Measurements from ENCODE around the gene RCC1.
"Not testable (repeated sequence)": the region's sequence is repeated elsewhere in the genome, so short reads cannot be mapped to it uniquely, and the experiment has no call there.

RCC1 gene

DNA sequence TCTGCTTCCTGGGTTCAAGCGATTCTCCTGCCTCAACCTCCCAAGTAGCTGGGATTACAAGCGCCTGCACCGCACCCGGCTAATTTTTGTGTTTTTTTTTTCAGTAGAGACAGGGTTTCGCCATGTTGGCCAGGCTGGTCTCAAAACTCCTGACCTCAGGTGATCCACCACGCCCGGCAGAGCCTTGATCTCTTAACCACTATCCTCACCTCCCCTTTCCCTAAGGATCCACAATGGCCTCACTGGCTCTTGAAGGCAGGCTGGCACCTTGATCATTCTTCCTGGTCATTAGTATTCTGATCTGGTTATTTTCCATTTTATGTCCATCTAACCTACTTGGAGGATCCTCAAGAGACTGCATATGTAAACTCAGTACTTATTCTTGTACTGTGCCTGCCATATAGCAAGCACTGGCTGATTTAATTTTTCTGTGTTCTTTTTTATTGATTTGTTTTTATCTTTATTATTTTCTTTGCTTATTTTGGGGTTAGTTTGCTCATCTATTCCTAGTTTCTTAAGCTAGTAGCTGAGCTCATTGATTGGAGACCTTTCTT lies 6.3 kb downstream of the RCC1 start:
- no peak for DNase-seq

DNA sequence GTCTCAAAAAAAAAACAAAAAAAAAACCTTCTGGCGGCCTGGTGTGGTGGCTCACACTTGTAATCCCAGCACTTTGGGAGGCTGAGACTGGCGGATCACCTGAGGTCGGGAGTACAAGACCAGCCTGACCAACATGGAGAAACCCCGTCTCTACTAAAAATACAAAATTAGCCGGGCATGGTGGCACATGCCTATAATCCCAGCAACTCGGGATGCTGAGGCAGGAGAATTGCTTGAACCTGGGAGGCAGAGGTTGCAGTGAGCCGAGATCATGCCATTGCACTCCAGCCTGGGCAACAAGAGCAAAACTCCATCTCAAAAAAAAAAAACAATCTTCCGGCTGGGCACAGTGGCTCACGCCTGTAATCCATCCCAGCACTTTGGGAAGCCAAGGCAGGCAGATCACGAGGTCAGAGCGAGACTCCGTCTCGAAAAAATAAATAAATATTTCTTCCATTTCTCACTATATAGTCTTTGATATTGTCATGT lies 8.6 kb downstream of the RCC1 start:
- DNase-seq: not testable (repeated sequence)

DNA sequence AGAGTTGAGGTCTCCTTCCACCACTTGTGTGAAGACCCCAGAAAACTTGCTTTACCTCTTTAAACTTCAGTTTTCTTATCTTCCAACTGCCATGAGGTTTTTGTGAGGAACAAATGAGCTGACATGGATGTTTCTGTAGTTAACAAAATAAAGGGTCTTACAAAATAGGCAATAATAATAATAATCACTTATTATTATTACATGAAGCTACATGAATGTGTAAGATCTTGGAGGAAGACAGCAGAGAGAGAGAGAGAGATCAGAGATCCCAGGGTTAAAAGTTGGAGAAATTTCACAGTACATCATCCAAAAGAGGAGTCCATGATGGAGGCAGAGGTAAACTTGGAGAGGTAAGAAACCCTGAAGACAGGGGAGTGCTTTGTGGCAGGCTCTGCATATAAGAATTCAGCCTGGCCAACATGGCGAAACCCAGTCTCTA lies 10.7 kb downstream of the RCC1 start:
- no peak for DNase-seq

- no peak for DNase-seq
These were observed 11.8 kb downstream of the RCC1 start for GRCh38 chr1:28517649-28517999.

GRCh38 chr1:28518000-28518744 lies 12.3 kb downstream of the RCC1 start:
- peak; percentile 35 to 74 for DNase-seq

DNA sequence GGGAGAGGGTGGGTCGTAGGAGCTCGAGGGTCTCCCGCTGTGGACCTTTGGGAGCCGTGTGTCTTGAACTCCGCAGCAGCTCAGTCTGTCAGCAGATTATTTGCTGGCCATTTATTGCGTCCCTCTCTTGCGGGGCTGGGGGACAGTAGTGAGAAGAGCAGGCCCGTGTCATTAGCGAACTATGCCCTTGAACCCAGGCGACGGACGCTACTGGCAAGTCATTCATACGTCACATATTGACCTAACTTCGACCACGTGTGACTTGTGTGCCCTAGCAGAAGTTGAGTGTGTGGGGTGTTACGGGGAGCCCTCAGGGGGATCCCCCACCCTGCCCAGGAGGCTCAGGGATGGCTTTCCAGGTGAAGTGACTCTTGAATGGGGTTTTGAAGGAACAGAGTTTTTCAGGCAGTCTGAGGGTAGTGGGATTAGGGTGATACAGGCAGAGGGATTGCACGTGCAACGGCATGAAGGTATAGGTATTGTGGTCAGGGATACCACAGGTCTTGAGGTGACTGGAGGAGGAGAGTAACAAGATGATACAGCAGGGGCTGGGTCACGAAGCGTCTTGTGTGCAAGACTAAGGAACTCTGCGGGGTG lies 13.0 kb downstream of the RCC1 start:
- DNase-seq: no peak

DNA sequence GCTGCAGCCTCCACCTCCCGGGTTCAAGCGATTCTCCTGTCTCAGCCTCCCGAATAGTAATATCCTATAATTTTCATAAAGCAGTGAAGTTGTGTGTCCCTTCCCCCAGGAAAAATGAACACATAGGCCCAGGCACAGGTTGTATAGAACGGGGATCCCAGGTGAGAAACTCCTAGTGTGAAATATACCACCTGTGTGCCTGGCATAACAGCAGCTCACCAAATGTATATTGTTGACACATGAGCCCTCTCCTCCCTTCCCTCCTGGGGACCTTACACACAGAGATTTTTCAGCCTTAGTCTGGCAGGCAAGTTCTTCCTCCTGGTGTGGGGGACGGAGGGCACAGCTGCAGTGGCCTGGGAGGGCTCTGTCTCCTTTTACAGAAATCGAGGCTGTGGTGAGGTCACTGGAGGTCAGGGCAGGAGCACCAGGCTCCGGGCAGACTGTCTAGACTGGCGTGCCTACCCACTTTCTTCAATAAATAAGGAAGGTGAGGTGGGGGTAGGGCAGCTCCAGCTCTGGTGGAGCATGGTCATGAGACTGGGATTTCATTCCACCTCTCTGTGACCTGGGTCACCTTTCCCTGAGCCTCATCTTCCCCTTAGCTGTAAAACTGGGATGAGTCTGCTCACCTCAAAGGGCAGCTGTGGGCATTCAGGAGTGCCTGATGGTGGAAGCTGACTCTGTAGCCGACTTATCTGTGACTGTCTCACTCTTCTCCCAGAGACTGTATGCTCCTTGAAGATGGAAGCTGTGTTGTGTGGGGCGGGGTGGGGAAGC lies 14.3 kb downstream of the RCC1 start:
- no peak for DNase-seq

DNA sequence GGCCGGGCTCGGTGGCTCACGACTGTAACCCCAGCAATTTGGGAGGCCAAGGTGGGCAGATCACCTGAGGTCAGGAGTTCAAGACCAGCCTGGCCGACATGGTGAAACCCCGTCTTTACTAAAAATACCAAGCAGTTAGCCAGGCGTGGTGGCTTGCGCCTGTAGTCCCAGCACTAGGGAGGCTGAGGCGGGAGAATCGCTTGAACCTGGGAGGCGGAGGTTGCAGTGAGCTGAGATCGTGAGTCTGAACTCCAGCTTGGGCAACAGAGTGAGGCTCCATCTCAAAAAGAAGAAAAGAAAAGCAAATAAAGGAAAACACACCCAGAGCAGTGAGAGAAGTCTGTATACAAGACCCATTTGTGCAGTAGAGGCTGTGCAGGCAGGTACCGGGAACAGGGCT lies 15.0 kb downstream of the RCC1 start:
- not testable (repeated sequence) for DNase-seq

GRCh38 chr1:28521502-28522164 lies 15.8 kb downstream of the RCC1 start:
- no peak for DNase-seq

- not testable (repeated sequence) for DNase-seq
These were observed 16.7 kb downstream of the RCC1 start for GRCh38 chr1:28522537-28522936.

DNA sequence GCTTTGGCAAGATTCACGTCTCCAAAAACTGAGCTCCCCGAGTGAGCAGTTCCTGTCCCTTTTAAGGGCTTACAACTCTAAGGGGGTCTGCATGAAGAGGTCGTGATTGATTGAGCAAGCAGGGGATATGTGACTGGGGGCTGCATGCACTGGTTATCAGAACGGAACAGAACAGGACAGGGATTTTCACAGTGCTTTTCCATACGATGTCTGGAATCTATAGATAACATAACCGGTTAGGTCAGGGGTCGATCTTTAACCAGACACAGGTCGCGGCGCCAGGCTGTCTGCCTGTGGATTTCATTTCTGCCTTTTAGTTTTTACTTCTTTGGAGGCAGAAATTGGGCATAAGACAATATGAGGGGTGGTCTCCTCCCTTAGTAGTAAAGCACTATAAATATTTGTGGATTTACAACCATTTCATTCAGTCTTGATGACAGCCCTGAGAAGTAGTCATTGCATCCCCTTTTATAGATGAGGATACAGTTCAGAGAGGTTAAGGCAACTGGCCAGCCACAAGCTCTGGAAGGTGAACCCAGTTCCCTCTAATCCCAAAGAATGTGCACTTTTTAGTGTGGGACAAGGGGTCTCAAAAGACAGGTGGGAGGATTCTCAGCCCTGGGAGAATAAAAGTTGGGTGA lies 19.3 kb downstream of the RCC1 start:
- not testable (repeated sequence) for DNase-seq

GRCh38 chr1:28526886-28527285 lies 21.0 kb downstream of the RCC1 start:
- no peak for DNase-seq

- DNase-seq: no peak
These were observed 24.6 kb downstream of the RCC1 start for GRCh38 chr1:28530456-28530855.

DNA sequence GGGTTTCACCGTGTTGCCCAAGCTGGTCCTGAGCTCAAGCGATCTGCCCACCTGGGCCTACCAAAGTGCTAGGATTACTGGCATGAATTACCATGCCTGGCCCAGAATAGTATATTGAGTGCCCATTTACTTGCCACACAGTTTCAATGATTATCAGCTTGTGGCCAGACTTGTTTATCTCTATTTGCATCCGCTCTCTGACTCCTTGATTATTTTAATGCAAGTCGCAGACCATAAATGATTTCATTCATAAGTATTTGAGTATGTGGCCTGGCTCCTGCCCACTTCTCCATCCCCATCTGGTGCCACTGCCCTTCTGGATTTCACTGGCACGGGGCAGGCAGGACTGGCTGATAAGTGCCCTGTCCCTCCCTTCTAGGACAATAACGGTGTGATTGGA lies 28.8 kb downstream of the RCC1 start:
- DNase-seq: no peak

DNA sequence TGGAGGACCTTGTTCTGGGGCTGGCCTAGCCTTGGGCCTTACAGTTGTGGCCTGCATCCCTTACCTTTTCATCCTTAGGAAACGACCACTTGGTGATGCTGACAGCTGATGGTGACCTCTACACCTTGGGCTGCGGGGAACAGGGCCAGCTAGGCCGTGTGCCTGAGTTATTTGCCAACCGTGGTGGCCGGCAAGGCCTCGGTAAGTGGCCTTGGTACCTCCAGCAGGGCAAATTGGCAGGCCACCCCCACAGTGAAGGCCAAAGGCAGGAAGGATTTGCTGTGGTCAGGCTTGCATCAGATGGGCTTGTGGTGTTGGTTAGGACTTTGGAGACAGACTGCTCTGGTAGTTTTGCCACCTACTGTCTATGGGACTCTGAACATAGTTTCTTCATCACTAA lies 29.3 kb downstream of the RCC1 start:
- DNase-seq: no peak

GRCh38 chr1:28537457-28538199 lies 31.8 kb downstream of the RCC1 start:
- DNase-seq: no peak

GRCh38 chr1:28538286-28538685 lies 32.4 kb downstream of the RCC1 start:
- no peak for DNase-seq

DNA sequence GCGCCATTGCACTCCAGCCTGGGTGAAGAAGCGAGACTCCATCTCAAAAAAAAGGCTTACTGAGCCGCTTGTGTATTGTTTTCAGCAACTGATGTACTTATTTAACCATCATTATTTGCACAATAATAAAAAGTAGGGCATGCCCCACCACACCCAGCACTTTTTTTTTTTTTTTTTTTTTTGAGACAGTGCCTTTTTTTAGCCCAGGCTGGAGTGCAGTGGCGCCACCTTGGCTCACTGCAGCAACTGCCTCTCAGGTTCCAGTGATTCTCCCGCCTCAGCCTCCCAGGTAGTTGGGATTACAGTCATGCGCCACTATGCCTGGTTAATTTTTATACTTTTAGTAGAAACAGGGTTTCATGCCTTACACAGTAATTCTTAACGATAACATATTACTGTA lies 34.8 kb downstream of the RCC1 start:
- DNase-seq: no peak

GRCh38 chr1:28541414-28542015 lies 35.7 kb downstream of the RCC1 start:
- not testable (repeated sequence) for DNase-seq

GRCh38 chr1:28545246-28545628 lies 39.4 kb downstream of the RCC1 start:
- no peak for DNase-seq

DNA sequence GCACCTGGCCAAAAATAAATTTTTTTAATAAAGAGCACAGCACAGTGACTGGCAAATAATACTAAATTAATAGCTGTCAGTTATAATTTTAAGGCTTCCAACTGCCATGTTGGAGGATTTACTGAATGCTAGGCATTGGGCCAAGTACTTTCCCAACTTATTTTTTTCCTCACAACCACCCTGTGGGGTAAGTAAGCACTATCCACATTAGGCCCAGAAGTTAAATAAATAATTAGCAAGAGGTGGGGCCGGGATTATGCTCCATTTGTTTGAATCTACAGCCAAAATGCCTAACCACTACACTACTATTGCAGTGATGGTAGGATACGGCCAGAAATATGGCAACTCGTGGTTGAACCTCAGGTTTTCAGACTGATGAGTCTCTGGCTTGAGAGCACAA lies 42.5 kb downstream of the RCC1 start:
- no peak for DNase-seq
